Superior temporal gyrus (tissue), 1 donor: ENCODE measurements around the gene NUMB.

Experiments used
- DNase-seq: peaks from one replicate; pipeline ENCODE4 v3.0.0-alpha.2; 2016; ENCODE audit errors: extremely low spot score

Gene NUMB

GRCh38 chr14:73290279-73290678, 168.1 kb downstream of the NUMB start:
- DNase-seq = no peak

DNA sequence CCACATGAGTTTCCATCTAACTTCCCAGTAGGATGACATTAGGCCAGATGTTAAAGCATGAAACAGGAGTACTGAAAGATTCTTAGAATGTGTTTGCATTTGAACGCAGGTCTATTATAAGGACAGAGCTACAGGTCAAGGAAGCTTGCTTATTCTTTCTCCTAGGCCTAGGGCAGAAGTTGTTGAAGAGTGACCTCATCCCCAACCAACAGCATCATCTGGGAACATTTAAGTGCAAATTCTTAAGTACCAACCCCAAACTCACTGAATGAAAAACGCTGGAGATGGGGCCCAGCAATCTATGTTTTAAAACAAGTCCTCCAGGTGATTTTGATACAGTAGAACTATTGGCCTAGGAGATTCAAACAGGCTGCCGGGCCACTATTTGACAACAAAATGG, 168.6 kb downstream of the NUMB start:
- DNase-seq = no peak

- DNase-seq = peak; percentile 66
These were observed 169.0 kb downstream of the NUMB start for GRCh38 chr14:73289308-73289707.

- DNase-seq = no peak
These were observed 171.3 kb downstream of the NUMB start for GRCh38 chr14:73287071-73287470.

- no peak for DNase-seq
These were observed 171.7 kb downstream of the NUMB start for GRCh38 chr14:73286598-73286997.

GRCh38 chr14:73285979-73286378, 172.4 kb downstream of the NUMB start:
- DNase-seq = no peak

GRCh38 chr14:73283608-73284379, 174.6 kb downstream of the NUMB start:
- peak; percentile 76 for DNase-seq

DNA sequence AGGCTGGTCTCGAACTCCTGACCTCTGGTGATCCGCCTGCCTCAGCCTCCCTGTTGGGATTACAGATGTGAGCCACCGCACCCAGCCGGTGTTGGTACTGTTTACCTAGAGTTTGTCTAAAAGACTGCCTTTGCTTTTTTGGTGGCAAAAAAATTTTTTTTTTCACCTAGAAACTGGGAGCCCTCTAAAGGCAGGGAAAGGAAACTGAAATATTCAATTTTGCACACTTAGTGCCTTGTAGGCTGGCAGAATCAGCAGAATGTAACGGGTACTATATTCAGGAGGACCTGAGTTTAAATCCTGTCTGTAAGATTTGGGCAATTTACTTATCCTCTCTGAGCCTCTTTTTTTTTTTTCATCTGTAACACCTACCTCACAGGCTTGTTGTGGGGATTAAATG, 177.4 kb downstream of the NUMB start:
- no peak for DNase-seq

GRCh38 chr14:73277376-73277775, 181.0 kb downstream of the NUMB start:
- DNase-seq = no peak

GRCh38 chr14:73276836-73277235, 181.5 kb downstream of the NUMB start:
- DNase-seq = no peak

- no peak for DNase-seq
These were observed 184.5 kb downstream of the NUMB start for GRCh38 chr14:73273799-73274198.

DNA sequence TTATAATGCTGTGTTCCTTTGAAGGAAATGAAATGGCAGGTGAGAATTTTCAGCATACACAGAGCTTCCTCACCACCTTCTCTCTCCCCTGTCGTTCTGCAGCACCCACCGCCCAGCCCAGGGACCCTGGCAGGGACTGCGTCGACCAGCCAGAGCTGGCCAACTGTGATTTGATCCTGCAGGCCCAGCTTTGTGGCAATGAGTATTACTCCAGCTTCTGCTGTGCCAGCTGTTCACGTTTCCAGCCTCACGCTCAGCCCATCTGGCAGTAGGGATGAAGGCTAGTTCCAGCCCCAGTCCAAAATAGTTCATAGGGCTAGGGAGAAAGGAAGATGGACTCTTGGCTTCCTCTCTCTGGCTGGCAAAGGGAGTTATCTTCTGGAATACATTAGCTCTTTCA, 186.0 kb downstream of the NUMB start:
- no peak for DNase-seq

- DNase-seq = no peak
These were observed 188.4 kb downstream of the NUMB start for GRCh38 chr14:73269729-73270531.

GRCh38 chr14:73267474-73267873, 190.9 kb downstream of the NUMB start:
- no peak for DNase-seq

- DNase-seq = no peak
These were observed 192.0 kb downstream of the NUMB start for GRCh38 chr14:73266317-73266716.

GRCh38 chr14:73265721-73266046, 192.7 kb downstream of the NUMB start:
- DNase-seq = no peak

- DNase-seq = no peak
These were observed 193.2 kb downstream of the NUMB start for GRCh38 chr14:73264885-73265720.

DNA sequence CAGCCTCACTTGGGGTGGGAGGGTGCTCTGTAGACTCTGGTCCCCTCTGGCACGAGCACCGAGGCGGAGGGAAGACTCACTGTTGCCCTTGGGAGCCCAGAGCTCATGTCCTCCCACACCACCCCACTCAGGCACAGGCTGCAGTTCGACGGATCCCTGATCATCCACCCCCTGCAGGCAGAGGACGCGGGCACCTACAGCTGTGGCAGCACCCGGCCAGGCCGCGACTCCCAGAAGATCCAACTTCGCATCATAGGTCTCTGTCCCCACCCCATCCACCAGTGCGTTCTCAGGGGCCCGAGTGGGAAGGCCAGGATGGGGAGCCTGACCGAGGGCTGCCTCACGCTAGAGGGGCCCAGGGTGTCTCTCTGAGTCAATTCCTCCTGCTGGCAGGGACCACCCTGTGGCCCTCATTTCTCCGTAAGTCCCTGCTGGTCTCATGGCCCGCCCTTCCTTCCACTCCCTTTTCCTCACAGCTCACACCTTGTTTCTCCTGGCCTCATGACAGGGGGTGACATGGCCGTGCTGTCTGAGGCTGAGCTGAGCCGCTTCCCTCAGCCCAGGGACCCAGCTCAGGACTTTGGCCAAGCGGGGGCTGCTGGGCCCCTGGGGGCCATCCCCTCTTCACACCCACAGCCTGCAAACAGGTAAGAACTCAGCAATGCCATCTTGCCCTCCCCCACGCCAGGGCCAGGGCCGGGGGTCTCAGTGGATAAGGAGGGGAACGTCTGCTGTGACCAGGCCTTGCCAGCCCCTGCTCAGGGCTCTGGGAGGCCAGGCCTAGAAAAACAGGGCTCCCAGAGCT, 194.1 kb downstream of the NUMB start:
- no peak for DNase-seq

DNA sequence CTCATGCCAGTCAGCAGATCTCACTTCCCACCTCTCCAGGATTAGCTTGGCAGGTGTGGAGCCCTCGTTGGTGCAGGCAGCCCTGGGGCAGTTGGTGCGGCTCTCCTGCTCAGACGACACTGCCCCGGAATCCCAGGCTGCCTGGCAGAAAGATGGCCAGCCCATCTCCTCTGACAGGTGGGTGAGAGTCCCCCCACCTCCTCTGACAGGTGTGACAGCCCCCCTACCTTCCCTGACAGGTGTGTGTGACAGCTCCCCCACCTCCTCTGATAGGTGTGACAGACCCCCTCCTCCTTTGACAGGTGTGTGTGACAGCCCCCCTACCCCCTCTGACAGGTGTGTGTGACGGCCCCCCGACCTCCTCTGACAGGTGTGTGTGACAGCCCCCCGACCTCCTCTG, 194.7 kb downstream of the NUMB start:
- DNase-seq = no peak

GRCh38 chr14:73262427-73263183, 195.7 kb downstream of the NUMB start:
- no peak for DNase-seq
